Activated T-cell treated with anti-CD3 and anti-CD28 coated beads for 1 hour (primary cell): ENCODE data around the gene KDM4C.

Experiments
- DNase-seq: peaks from one replicate; pipeline ENCODE4 v3.0.0-alpha.2; 2020; ENCODE audit warnings: low read depth

KDM4C gene

DNA sequence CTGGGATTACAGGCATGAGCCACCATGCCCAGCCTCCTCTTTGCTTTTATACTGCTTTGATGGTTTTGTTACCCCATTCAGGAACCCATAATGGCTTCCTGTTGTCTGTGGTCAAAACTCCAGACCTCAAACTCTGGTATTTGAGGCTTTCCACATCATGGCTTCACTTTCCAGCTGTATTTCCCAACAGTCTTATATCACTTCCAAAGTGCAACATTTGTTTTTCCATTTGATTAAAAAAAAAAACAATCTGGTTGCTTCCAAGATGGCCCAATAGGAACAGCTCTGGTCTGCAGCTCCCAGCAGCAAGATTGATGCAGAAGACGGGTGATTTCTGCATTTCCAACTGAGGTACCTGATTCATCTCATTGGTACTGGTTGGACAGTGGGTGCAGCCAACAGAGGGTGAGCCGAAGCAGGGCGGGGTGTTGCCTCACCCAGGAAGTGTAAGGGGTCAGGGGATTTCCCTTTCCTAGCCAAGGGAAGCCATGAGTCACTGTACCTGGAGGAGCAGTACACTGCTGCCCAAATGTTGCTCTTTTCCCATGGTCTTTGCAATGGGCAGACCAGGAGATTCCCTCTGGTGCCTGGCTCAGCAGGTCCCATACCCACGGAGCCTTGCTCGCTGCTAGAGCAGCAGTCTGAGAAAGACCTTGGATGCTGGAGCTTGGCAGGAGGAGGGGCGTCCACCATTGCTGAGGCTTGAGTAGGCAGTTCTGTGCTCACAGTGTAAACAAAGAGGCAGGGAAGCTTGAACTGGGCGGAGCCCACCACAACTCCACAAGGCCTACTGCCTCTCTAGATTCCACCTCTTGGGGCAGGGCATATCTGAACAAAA is 458.4 kb downstream of the KDM4C start:
- no peak for DNase-seq

DNA sequence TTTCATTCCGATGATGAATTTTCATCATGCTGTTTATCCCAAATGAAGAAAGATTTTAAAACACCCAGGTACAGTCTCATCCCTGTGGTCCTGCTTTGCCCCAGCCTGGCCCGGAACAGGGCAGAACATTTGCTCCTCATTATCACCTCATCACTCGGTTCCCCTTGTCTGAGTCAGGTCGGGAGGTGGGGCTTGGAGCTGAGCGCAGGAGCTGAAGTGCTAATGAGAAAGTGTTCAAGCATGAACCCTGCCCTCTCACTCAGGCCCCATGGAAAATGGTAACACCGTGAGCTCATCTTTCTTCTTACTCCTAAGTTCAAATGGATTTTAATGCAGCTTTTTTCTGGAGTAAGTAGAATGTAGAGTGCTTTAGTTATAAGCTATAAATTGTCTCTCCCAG is 466.2 kb downstream of the KDM4C start:
- DNase-seq: no peak
